Measurements from ENCODE around the gene CCNJ. TPM values are rescaled to one million over a fixed set of nuclear protein-coding genes. Genes with fewer than 3 reads are reported as not detected.

CCNJ gene
- total and polyA plus RNA-seq, 2 of the 13 experiments (the other 11 are each of a cell fraction or from before 2014, with no cell fraction given), result 14.1 to 21.5 TPM

DNA sequence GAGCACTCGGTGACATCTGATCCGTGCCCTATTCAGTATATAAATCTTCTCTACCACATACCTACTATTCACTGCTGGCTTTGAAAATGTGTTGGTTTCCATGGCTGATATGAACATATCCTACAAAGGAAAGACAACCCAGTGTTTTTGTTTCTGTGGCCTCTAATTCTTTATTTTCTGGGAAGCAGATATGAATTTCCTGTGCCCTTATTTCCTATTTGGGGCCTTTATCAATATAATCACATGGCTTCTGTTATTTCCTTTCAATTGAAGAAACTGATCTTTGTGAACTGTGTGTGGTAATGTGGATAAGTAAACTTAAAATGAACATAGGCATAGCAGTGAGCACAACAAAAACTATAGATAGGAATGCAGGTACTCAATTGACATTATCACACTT is 10.6 kb downstream of the CCNJ start:
- no peak overlapping the region for H3K9ac ChIP-seq (ENCODE audit: insufficient read depth, low read depth, low read length)
- peaks cover 45% of the 10 kb centered on the region for H3K79me2 ChIP-seq (ENCODE audit: insufficient read depth, low read length)
- H3K9me3 ChIP-seq (ENCODE audit: low read length), result no peaks in the 10 kb centered on the region
- H2AFZ ChIP-seq (ENCODE audit: low read length), result no peak overlapping the region
- CTCF ChIA-PET (ENCODE audit: low intra/inter-chr PET ratio, low total read pairs), result no interaction called here
- no peak overlapping the region for H3K4me2 ChIP-seq (ENCODE audit: low read depth, low read length)
- H4K20me1 ChIP-seq (ENCODE audit: insufficient read depth, low read length), result no peaks in the 10 kb centered on the region
- H3K4me1 ChIP-seq (ENCODE audit: insufficient read depth, low read length), result peaks cover 6% of the 10 kb centered on the region; the same call in 1 of the 2 replicates
- intact Hi-C loops (cut with micrococcal nuclease; ENCODE audit: unreplicated experiment) (no loop called here), in situ Hi-C loops (cut with HindIII; ENCODE audit: extremely low pct_ligation_motif_present, low pct_unique_long_range_greater_than_20kb) (no loop called here)
- ATAC-seq (no peak), DNase-seq (ENCODE audit: low spot score) (no peak), FAIRE-seq (no peak)
- no peak overlapping the region for H3K4me3 ChIP-seq (replicated peaks in 1 of 3; ENCODE audit: insufficient read depth in 1 of 3, low read depth in 2 of 3, low read length in 3 of 3)
- POLR2A ChIA-PET, result no interaction called here
- 96% methylated on average over 2 of the region's 2 CpGs for WGBS (ENCODE audit: low lambda C conversion rate)
- TF ChIP-seq FOXM1 (CRISPR knock-in tag; IDR thresholded peaks at IDR 0.05) (no peak), PAF1 (CRISPR knock-in tag; IDR thresholded peaks at IDR 0.05) (no peak), ZFX (CRISPR knock-in tag; IDR thresholded peaks at IDR 0.05; ENCODE audit: low read depth) (no peak), ZC3H4 (CRISPR knock-in tag; IDR thresholded peaks at IDR 0.05; ENCODE audit: borderline replicate concordance) (no peak), XBP1 (CRISPR knock-in tag; IDR thresholded peaks at IDR 0.05) (no peak), SKI (IDR thresholded peaks at IDR 0.05; ENCODE audit: partially characterized antibody) (no peak), RORA (CRISPR knock-in tag; IDR thresholded peaks at IDR 0.05) (no peak), RFXANK (CRISPR knock-in tag; IDR thresholded peaks at IDR 0.05) (no peak)
- no TSS peak for BruUV-seq (replicated peaks)
- peaks cover 8 to 45% of the 10 kb centered on the region in 2 experiments for H3K36me3 ChIP-seq (replicated peaks in 1 of 2; ENCODE audit: control insufficient read depth in 1 of 2, insufficient read depth in 2 of 2, low read length in 2 of 2)
- H3K27ac ChIP-seq (ENCODE audit: extremely low read length, insufficient read depth, low read length), result no peak overlapping the region
- no peaks in the 10 kb centered on the region for H3K27me3 ChIP-seq (ENCODE audit: control insufficient read depth in 1 of 2, insufficient read depth in 2 of 2, low read length in 2 of 2)

DNA sequence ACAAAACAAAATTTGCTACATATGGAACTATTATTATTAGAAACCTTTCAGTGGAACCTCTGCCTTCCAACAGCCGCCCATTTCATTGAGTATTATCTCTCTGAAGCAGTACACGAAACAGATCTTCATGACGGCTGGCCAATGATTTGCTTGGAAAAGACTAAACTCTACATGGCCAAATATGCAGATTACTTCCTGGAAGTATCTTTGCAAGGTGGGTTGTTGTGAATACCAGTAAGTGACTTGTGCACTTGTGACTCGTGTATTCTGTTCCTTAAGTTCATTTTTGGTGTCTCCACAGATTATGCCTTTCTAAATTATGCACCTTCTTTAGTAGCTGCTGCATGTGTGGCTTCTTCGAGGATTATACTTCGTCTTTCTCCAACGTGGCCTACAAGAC is 13.4 kb downstream of the CCNJ start:
- Histone ChIP-seq H3K4me3 (replicated peaks in 1 of 3; ENCODE audit: insufficient read depth in 1 of 3, low read depth in 2 of 3, low read length in 3 of 3) (no peak overlapping the region), H3K27me3 (ENCODE audit: control insufficient read depth in 1 of 2, insufficient read depth in 2 of 2, low read length in 2 of 2) (no peaks in the 10 kb centered on the region), H3K4me2 (ENCODE audit: low read depth, low read length) (no peak overlapping the region), H2AFZ (ENCODE audit: low read length) (no peak overlapping the region), H3K27ac (ENCODE audit: extremely low read length, insufficient read depth, low read length) (no peak overlapping the region), H3K79me2 (ENCODE audit: insufficient read depth, low read length) (peaks cover 25% of the 10 kb centered on the region), H3K36me3 (replicated peaks in 1 of 2; ENCODE audit: control insufficient read depth in 1 of 2, insufficient read depth in 2 of 2, low read length in 2 of 2) (peaks cover 5 to 45% of the 10 kb centered on the region in 2 experiments), H3K4me1 (ENCODE audit: insufficient read depth, low read length) (0 out of 2 replicates have a peak, but pooled peaks cover under 1% of the 10 kb centered on the region), H4K20me1 (ENCODE audit: insufficient read depth, low read length) (no peaks in the 10 kb centered on the region), H3K9ac (ENCODE audit: insufficient read depth, low read depth, low read length) (no peak overlapping the region), H3K9me3 (ENCODE audit: low read length) (no peaks in the 10 kb centered on the region)
- no TSS peak for BruUV-seq (replicated peaks)
- 93% methylated on average over 7 of the region's 7 CpGs for WGBS (ENCODE audit: low lambda C conversion rate)
- CTCF ChIA-PET (ENCODE audit: low intra/inter-chr PET ratio, low total read pairs), result no interaction called here
- POLR2A ChIA-PET, result interaction anchor here (1.7 kb wide), 1 partner anchor 33 kb away, joined by 4 read pairs; no protein-coding TSS in a partner anchor
- intact Hi-C loops (cut with micrococcal nuclease; ENCODE audit: unreplicated experiment), result no loop called here
- DNase-seq (ENCODE audit: low spot score), result no peak
- no peak for TF ChIP-seq ZNF282 (IDR thresholded peaks at IDR 0.05; ENCODE audit: partially characterized antibody)
- TF ChIP-seq, protein P1, sequence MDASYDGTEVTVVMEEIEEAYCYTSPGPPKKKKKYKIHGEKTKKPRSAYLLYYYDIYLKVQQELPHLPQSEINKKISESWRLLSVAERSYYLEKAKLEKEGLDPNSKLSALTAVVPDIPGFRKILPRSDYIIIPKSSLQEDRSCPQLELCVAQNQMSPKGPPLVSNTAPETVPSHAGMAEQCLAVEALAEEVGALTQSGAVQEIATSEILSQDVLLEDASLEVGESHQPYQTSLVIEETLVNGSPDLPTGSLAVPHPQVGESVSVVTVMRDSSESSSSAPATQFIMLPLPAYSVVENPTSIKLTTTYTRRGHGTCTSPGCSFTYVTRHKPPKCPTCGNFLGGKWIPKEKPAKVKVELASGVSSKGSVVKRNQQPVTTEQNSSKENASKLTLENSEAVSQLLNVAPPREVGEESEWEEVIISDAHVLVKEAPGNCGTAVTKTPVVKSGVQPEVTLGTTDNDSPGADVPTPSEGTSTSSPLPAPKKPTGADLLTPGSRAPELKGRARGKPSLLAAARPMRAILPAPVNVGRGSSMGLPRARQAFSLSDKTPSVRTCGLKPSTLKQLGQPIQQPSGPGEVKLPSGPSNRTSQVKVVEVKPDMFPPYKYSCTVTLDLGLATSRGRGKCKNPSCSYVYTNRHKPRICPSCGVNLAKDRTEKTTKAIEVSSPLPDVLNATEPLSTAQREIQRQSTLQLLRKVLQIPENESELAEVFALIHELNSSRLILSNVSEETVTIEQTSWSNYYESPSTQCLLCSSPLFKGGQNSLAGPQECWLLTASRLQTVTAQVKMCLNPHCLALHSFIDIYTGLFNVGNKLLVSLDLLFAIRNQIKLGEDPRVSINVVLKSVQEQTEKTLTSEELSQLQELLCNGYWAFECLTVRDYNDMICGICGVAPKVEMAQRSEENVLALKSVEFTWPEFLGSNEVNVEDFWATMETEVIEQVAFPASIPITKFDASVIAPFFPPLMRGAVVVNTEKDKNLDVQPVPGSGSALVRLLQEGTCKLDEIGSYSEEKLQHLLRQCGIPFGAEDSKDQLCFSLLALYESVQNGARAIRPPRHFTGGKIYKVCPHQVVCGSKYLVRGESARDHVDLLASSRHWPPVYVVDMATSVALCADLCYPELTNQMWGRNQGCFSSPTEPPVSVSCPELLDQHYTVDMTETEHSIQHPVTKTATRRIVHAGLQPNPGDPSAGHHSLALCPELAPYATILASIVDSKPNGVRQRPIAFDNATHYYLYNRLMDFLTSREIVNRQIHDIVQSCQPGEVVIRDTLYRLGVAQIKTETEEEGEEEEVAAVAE (CRISPR knock-in tag; IDR thresholded peaks at IDR 0.05; ENCODE audit: borderline replicate concordance), result no peak
- TF ChIP-seq ZBTB42 (CRISPR knock-in tag; IDR thresholded peaks at IDR 0.05), result no peak
- in situ Hi-C loops (cut with HindIII; ENCODE audit: extremely low pct_ligation_motif_present, low pct_unique_long_range_greater_than_20kb), result no loop called here
- FAIRE-seq, result no peak
- no peak for ATAC-seq

All from HepG2 (cell line).